KBM-7 (cell line): Measurements from ENCODE around the gene TMEM14A.
A peak's percentile ranks its signal among the peaks of the same experiment; 100 is the strongest.

Source experiments
- DNase-seq: peaks from one replicate; pipeline ENCODE4 v3.0.0-alpha.2; 2015
- in situ Hi-C: fragments of 300-500 bp; cut with MboI; formaldehyde crosslinking; loops from 2 replicates; pipeline ENCODE4 v1.14.3; 2020; ENCODE audit warnings: low sequenced_read_pairs, low pct_unique_long_range_greater_than_20kb, mixed read lengths

TMEM14A gene, protein sequence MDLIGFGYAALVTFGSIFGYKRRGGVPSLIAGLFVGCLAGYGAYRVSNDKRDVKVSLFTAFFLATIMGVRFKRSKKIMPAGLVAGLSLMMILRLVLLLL

DNA sequence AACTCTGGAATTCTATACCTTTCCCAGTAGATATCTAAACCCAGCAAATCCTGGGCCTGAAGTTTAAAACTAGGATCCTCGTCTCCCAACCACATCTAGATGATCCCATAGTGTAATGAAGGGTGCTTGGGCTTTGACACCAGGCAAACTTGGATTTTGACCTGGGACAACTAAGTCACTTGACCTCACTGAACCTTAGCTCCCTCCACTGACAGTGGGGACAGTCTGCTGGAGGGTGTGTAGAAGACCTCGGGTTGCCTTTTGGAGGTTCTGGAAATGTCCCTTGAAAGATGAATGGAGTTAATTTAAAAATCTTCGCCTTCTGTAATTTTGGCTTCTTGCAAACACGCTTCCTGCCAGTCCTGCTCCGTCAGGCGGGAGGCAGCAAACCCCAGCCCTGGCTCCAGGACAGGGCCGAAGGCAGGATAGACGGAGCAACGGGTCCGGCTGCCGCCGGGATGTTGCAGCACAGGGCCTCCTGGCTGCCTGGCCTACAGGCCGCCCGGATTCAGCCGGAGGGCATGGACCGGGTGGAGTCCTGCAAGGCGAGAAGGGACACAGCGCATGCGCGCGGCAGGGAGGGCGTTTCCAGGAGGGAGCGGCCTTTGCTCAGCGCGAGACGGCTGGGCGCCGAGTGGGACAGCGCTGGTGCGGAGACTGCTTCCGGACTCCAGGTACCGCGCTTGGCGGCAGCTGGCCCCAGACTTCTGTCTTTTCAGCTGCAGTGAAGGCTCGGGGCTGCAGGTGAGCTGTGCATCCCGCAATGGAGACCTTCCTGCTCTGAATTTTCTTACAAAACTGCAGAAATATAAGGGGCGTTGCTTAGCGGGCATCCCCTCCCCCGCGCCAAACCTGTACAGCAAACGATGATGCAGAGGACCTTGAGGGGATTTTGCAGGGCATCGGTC is at the start of gene TMEM14A:
Gene TMEM14A, plus strand, starts transcription at position 612 of the 908 bp plus-strand sequence. CDS start 5,990 bp downstream, outside the sequence.
- DNase-seq = peak; percentile 85
- in situ Hi-C loops = loop anchor here (25.0 kb wide), 1 partner anchor 383 kb away; the partner anchor contains the start of gene MCM3

DNA sequence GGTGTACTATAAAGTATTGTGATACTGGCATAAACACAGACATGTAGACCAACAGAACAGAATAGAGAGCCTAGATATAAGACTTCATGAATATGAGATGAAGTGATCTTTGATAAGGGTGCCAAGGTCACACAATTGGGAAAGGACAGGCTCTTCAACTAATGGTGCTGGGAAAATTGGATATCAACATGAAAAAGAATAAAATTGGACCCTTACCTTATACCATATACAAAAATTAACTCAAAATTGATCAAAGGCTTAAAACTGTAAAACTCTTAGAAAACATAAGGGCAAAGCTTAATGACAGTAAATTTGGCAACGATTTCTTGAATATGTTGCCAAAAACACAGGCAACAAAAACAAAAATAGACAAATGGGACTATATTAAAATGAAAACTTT is 49.3 kb upstream of the TMEM14A start:
- DNase-seq = no peak
- in situ Hi-C loops = no loop called here

DNA sequence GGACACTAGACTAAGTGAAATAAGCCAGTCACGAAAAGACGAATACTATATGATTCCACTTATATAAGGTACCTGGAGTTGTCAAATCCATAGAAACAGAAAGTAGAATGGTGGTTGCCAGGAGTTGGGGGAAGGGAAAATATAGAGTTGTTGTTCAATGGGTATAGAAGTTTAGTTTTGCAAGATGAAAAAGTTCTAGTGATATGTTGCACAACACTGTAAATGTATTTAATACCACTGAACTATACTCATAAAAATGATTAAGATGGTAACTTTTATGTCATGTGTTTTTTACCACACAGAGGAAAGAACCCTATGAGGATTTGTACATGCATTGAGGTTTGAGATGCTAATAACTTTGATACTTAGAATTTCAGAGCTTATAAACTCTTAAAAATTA is 48.1 kb upstream of the TMEM14A start:
- in situ Hi-C loops = no loop called here
- no peak for DNase-seq

DNA sequence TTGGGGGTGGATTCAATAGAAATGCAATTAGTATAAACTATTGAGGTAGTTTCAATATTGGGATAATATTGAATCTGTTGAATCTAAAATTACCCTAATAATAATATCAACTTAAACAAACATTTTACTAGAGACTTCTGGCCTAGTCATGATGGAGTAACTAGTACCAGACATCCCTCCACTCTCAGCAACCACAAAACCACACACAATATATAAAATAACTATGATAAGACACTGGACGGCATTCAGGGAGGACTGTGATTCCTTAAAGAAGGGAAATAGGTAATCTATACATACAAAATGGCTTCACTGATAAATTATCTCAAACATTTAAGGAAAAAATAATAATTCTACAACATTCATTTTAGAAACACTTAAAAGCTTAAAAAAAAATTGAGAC is 38.9 kb upstream of the TMEM14A start:
- in situ Hi-C loops = no loop called here
- DNase-seq = no peak

DNA sequence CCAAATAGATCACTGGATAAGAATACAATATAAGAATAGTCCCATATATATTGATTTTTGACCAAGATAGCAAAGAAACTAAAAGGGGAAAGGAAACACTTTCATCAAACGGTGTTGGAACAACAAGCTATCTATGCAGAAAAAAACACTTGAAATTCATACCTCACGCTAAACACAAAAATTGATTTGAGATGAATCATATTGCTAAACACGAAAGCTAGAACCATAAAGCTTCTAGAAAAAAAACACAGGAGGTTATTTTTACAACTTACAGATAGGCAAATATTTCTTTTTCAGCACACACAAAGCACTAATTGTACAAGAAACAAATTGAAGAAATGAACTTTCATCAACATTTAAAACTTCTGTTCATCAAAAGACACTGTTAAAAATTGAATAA is 36.7 kb upstream of the TMEM14A start:
- in situ Hi-C loops = no loop called here
- DNase-seq = no peak

DNA sequence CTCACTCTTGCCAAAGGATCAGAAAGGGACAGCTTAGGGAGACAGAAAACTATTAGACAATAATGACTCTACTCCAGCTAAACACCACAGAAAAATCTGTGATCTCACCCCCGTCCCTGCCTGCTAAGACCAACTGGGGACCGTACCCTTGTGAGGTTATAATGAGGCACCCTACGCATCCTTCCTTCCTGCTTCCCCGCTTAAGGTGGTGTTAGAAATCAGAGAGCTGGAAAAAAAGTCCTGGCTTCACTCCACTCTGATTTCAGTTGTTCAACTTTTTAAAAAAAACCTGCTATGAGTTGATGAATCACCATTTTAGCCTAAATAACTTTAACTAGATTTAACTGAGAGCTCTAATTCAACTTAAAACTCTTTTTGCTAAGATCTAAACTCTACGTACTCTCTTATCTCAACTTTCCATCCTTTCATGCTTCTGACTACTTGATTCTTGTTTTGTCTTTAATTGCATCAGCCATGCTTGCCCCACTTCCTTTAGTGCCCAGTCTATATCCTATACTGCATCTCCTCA is 35.8 kb upstream of the TMEM14A start:
- peak; percentile 16 for DNase-seq
- in situ Hi-C loops = no loop called here

DNA sequence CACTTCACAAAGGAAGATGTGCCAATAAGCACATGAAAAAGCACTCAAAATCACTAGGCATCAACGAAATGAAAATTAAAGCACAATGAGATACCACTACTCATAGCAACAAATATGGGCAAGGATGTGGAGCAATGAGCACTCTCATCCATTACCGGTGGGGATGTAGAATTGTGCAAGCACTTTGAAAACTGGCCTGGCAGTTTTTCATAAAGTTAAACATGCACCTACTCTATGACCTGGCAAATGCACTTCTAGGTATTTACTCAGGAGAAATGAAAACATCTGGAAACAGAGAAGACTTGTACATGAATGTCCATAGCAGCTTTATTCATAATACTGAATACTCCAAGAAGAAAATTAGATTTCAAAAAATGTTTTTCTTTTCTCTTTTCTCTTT is 34.1 kb upstream of the TMEM14A start:
- in situ Hi-C loops = no loop called here
- DNase-seq = no peak

DNA sequence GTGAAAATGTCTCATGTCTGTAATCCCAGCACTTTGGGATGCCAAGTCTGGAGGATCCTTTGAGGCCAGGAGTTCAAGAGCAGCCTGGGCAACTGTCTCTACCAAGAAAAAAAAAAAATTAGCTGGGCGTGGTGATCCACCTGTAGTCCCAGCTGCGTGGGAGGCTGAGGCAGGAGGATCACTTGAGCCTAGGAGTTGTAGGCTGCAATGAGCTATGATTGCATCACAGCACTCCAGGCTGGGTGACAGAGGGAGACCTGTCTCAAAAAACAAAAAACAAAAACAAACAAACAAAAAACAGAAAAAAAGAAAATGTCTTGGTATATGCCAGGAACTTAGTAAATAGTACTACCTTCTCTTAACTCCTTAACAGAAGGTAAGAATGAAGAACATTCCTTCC is 31.4 kb upstream of the TMEM14A start:
- no peak for DNase-seq
- in situ Hi-C loops = no loop called here

DNA sequence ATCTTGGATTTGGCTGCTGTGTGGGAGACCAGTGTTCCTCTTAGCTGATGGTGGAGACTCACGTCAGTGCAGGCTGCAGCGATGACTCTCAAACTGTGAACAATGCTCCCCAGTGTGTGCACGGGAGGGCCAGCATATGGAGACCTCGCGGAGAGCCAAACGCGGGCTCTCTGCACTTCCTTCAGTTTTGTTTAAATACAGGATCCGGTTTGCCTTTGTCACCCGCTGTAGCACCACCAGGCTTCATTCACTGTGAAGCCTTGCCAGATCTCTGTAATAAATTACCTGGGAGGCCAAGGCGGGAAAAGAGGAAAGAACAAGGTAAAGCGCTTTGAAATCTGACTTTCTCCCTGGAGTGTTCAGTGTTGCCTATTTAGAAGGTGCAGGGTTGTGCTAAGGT is 30.7 kb upstream of the TMEM14A start:
- DNase-seq = peak; percentile 37

DNA sequence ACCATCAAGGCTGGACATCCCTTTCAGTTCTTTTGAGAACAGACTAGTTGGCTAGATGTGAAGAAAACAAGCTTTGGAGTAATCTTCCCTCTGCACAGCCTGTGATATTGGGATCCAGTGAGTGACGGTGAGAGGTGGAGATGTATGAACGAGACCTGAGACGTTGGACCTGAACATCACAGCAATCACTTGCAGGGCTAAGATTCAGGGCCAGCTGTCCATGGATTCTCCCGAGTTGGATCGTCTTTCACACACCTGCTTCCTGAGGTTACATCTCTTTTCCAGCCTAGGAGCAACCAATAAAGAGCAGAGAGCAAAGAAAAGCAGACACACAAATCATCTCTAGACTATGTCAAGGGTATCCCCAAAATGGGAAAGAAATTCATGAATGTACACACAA is 30.0 kb upstream of the TMEM14A start:
- DNase-seq = no peak
- in situ Hi-C loops = no loop called here

More for the DNA sequence above, 30.7 kb upstream of the TMEM14A start:
- in situ Hi-C loops = no loop called here

DNA sequence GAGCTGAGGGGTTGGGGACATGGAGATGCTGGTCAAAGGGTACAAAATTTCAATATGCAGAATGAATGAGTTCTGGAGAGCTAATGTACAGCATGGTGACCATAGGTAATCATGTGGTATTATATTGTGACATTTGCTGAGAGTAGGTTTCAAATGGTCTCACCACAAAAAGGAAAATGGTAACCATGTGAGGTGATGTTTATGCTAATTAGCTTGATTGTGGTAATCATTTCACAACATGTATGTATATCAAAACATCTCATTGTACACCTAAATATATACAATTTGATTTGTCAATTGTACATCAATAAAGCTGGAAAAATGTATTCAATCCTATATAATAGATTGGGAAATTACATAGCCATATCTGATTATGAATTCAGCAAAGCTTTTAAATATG is 29.5 kb upstream of the TMEM14A start:
- in situ Hi-C loops = no loop called here
- peak; percentile 49 for DNase-seq

DNA sequence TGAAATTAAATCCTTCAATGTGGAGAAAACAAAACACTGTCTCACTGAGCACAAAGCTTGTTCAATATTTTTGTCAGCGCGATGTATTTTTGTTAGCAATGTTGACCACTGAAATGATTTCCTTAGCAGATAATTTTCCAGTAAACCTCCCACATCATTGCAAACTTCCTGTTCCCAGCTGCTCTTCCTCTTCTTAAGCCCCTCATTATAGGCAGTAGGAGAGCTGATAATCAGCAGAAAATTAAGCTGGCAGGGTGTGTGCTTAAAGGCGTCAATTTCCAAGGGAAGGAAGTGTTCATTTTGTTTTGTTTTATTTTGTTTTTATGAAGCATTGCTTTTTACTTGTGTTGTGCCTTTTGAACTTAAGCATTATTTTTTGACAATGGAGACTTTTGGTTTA is 29.1 kb upstream of the TMEM14A start:
- peak; percentile 88 for DNase-seq
- in situ Hi-C loops = no loop called here

DNA sequence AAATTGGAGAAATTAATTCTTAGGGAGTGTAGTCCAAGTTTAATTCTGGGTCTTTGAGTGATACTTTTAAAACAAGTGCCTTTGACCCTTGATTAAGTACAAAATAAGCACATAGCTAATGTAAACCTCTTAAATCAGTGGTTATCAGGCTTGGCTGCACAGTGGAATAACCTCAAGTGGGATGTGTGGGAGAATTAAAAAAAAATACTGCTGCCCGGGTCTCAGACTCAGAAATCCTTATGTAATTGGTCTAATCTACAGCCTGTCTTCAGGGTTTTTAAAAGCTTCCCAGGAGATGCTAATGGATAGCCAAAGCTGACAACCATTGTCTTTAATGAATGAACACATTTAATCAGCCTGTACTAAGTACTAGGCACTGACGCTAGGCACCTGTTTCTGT is 28.5 kb upstream of the TMEM14A start:
- in situ Hi-C loops = no loop called here
- DNase-seq = no peak

DNA sequence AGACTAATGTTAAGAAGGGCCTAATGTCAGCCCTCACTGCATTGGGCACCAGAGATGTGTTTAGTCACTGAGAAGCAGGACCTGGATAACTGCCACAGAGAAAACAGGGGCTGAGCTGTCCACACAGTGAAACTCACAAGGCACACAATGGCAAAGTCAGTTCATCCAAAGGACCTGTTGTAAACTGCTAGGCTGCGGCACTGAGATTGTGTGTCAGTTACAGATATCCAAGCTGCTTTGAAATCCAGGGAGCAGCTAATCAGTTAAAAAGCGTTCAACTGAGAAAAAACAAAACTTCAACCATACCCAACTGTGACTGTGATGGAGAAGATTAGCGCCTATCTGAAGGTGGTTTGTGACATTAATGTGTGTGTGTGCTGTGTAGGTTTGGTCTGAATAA is 27.8 kb upstream of the TMEM14A start:
- in situ Hi-C loops = no loop called here
- DNase-seq = no peak

DNA sequence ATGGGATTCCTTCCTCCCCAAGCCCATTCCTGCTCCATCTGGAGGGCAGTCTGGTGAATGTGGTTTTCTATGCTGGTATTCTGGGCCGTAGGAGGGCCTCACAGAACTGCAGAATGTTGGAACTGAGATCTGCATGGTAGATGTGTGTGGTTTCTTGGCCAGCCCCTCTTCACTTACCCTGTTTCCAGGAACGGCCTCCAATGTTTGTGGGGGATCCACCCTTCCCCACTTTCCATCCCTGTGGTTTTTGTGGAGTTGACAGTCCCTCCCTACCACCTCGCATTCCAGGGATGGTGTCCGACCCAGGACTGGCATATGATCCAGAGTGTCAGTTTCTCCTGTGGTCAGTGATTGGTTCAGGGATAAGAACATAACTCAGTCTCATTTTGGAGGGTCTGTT is 26.7 kb upstream of the TMEM14A start:
- DNase-seq = no peak
- in situ Hi-C loops = no loop called here

DNA sequence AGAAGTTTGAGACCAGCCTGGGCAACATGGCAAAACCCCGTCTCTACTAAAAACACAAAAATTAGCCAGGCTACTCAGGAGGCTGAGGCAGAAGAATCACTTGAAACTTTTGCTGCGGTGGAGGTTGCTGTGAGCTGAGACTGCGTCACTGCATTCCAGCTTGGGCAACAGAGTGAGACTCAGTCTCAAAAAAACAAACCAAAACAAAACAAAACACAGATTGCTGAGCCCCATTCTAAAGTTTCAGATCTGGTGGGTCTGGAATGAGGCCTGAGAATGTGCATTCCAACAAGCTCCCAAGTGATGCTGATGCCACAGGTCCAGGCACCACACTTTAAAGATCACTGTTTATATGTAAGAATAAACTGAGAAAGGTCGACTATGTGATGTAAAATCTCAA is 24.9 kb upstream of the TMEM14A start:
- in situ Hi-C loops = no loop called here

DNA sequence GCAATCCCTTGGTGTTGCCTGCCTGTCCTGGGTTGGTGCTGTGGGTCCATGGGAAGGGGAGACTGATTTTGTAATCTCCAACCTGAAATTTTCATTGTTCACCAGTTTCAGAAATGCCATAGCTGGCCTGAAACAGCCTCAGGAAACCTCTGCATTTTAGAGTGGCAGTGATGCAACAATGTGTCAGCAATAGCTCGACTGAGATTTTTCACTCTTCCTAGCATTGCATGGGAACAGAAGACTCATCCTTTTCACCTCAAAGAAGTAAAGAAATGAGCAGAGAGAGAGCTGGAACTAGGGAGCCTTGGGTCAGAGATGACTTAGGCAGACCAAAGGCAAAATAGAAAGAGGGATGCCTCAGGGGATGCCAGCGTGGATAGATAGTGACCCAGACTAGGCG is 23.7 kb upstream of the TMEM14A start:
- in situ Hi-C loops = no loop called here
- DNase-seq = no peak

More for the DNA sequence above, 24.9 kb upstream of the TMEM14A start:
- DNase-seq = no peak

DNA sequence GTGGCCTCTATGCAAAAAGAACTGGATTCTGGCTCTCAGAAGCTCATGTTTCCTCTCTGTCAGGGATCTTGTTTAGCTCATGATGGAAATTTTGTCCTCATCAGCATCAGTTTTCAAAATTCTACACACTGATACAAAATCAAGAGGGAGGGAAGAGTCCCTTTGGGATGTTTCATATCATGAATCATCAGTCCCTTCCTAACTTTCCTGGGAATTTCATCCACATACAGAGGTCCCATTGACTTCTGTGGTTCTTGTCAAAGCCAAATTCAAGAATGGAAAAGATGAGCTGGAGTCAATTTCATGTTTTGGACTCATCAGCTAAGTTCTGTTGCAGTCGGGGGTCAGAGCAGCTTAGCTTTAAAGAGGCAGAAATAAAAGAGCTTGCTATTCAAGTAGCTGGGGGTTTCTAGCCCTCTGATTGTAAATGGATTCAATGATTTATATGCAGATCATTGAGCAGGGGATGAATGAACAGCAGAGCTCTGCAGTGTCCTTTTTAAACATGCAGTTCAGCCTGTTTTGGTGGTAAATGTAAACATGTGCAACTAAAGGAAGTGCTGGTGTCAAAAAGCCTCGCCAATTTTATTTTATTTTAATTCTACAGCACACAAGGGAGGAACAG is 21.3 kb upstream of the TMEM14A start:
- DNase-seq = no peak
- in situ Hi-C loops = loop anchor here (25.0 kb wide), 1 partner anchor 362 kb away; the partner anchor contains the start of gene MCM3

DNA sequence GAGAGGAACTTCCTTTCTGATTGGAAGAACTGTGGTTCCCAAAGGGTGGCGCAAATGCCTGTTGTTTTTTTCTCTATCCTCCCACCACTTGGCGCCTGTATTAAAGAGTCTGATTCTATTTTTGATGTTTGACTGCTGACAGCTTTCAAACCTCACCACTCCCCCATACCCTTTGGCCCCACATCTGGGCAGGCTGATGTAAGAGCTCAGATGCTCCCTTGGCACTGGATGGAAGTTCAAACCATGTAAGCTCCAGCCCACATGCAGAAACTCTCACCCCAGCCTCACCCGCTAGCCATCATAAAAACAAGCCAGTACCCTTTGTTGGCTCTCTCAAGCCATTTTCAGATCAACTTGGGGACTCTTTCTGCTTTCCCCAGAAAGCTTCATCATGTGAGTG is 20.0 kb upstream of the TMEM14A start:
- in situ Hi-C loops = loop anchor here (25.0 kb wide), 1 partner anchor 364 kb away; the partner anchor contains the start of gene MCM3
- peak; percentile 65 for DNase-seq

DNA sequence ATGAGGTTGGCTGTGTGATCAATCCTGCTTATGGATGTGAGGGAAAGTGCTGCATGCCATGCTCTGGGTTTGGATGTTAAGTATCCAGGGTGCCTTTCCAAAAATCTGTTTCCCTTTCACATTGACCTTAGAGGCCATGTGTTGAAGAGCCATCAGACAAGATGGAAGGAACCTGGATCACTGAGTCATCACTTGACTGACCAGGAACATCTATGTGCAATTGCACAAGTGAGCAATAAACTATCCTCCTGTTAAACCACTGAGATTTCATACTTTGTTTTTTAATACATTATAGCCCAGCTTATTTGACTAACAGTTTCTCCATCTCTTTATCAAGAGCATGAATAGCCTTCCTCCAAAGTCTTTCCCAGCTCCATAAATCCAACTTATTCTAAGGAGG is 17.8 kb upstream of the TMEM14A start:
- in situ Hi-C loops = loop anchor here (25.0 kb wide), 1 partner anchor 366 kb away; the partner anchor contains the start of gene MCM3
- DNase-seq = no peak
